ENCODE data around the gene ELMO3. TPM values are rescaled to one million over a fixed set of nuclear protein-coding genes. Genes with fewer than 3 reads are reported as not detected.
A peak's percentile ranks its signal among the peaks of the same experiment; 100 is the strongest.

Gene ELMO3
- total and polyA plus RNA-seq, 2 of the 13 experiments (the other 11 are each of a cell fraction or from before 2014, with no cell fraction given), result 2.6 to 4.0 TPM

GRCh38 chr16:67155295-67156142, 43.4 kb upstream of the ELMO3 start (continued):
- TF ChIP-seq HOMEZ (CRISPR knock-in tag; IDR thresholded peaks at IDR 0.05; ENCODE audit: low read depth) (no peak), SNAI1 (CRISPR knock-in tag; IDR thresholded peaks at IDR 0.05; ENCODE audit: borderline replicate concordance) (no peak), SRY (CRISPR knock-in tag; IDR thresholded peaks at IDR 0.05) (no peak), ZNF30 (CRISPR knock-in tag; IDR thresholded peaks at IDR 0.05) (no peak), ZNF652 (CRISPR knock-in tag; IDR thresholded peaks at IDR 0.05; ENCODE audit: borderline replicate concordance, low read depth) (no peak), MNT (IDR thresholded peaks at IDR 0.05) (no peak), TCF7L2 (IDR thresholded peaks at IDR 0.05; ENCODE audit: low read depth, low read length) (no peak), MXD3 (CRISPR knock-in tag; IDR thresholded peaks at IDR 0.05) (peak; percentile 71; the same call in 1 of the 2 replicates), TAF1 (CRISPR knock-in tag; IDR thresholded peaks at IDR 0.05) (no peak), EED (CRISPR knock-in tag; IDR thresholded peaks at IDR 0.05) (no peak), PRMT3 (CRISPR knock-in tag; IDR thresholded peaks at IDR 0.05; ENCODE audit: borderline replicate concordance, low read depth) (no peak), MEIS1 (CRISPR knock-in tag; IDR thresholded peaks at IDR 0.05; ENCODE audit: borderline replicate concordance) (peak; percentile 17), ZNF770 (CRISPR knock-in tag; IDR thresholded peaks at IDR 0.05) (0 out of 2 replicates have a peak, but pooled peaks have one; percentile 27), CCAR2 (optimal IDR thresholded peaks at IDR 0.05; ENCODE audit: low read depth, low read length) (no peak), HMGA1 (CRISPR knock-in tag; conservative IDR thresholded peaks at IDR 0.05) (no peak), SNAPC5 (CRISPR knock-in tag; IDR thresholded peaks at IDR 0.05; ENCODE audit: borderline replicate concordance) (no peak), MTF2 (CRISPR knock-in tag; IDR thresholded peaks at IDR 0.05; ENCODE audit: borderline replicate concordance) (0 out of 2 replicates have a peak, but pooled peaks have one; percentile 58), REST (IDR thresholded peaks at IDR 0.05; ENCODE audit: borderline replicate concordance in 1 of 2, low read depth in 1 of 2, low read length in 2 of 2) (no peak)

Measured in HepG2 (cell line).